K562 treated with DMSO at 1 percent for 48 hours (cell line): ENCODE data around the gene TSC22D4. TPM values are rescaled to one million over a fixed set of nuclear protein-coding genes. Genes with fewer than 3 reads are reported as not detected.

Experiments used
- total RNA-seq: library from RNA; unstranded; fragments of 300-600 nt; gene quantifications from 2 replicates; pipeline ENCODE4 v1.2.3, GENCODE V29; 2022; ENCODE audit warnings: low replicate concordance; ENCODE audit errors: extremely low read depth

The TSC22D4 gene
- total RNA-seq, result 576 TPM in 1 of 2 replicates, not detected in the other

GRCh38 chr7:100478958-100479660, at the start of gene TSC22D4:
Gene TSC22D4 (minus strand): TSS chr7:100479214. CDS start chr7:100478038, 1,176 bp downstream.

GRCh38 chr7:100483722-100484672, 5.0 kb upstream of the TSC22D4 start, which contains the start of gene NYAP1:
Gene NYAP1 (plus strand): TSS chr7:100483927. CDS start chr7:100485312, 1,385 bp downstream.

DNA sequence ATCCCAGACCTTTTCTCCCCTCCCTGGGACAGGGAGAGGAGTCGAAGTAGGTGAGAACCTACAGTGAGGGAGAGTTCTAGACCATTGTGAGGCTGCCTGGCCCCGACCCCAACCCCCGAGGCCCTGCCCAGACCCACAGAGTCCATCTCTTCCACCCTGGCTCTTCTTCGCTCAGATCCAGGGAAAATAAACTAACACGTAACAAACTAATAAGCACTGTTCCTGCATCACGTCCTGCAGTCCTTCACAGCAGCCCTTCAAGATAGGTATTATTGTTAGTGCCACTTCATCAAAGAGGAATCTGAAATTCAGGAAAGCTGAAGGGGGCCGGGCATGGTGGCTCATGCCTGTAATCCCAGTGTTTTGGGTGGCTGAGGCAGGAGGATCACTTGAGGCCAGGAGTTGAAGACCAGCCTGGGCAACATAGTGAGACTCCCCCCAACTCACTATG, 14.8 kb downstream of the TSC22D4 start, which contains the start of gene SPACDR:
Gene SPACDR, minus strand, starts transcription at position 51 of the 451 bp plus-strand sequence. CDS start 235 bp downstream, outside the sequence.

GRCh38 chr7:100429637-100430492, 49.1 kb downstream of the TSC22D4 start, which contains the start of gene MEPCE:
Gene MEPCE (plus strand): TSS chr7:100429831. CDS start chr7:100430019, 188 bp downstream.

GRCh38 chr7:100428199-100428966, 50.6 kb downstream of the TSC22D4 start, which contains the start of gene ZCWPW1:
Gene ZCWPW1 (minus strand): TSS chr7:100428703. CDS start chr7:100420649, 8,054 bp downstream.

Other genes with a start within 250 kb of the TSC22D4 start
- gene SPDYE3, start 171.5 kb downstream of the TSC22D4 start, total RNA-seq, result not detected in 2 replicates
- gene PILRB, start 121.1 kb downstream of the TSC22D4 start, total RNA-seq, result not detected in 2 replicates
- not detected in 2 replicates for gene PILRA, start 105.7 kb downstream of the TSC22D4 start, total RNA-seq
- not detected in 2 replicates for gene ZCWPW1, start 50.5 kb downstream of the TSC22D4 start, total RNA-seq
- not detected in 2 replicates for gene MEPCE, start 49.4 kb downstream of the TSC22D4 start, total RNA-seq
- gene PPP1R35, start 42.7 kb downstream of the TSC22D4 start, total RNA-seq, result not detected in 2 replicates
- gene SPACDR, start 15.0 kb downstream of the TSC22D4 start, total RNA-seq, result not detected in 2 replicates
- not detected in 2 replicates for gene NYAP1, start 4.7 kb upstream of the TSC22D4 start, total RNA-seq
- not detected in 2 replicates for gene AGFG2, start 60.0 kb upstream of the TSC22D4 start, total RNA-seq
- not detected in 2 replicates for gene SAP25, start 94.7 kb upstream of the TSC22D4 start, total RNA-seq
- gene LRCH4, start 106.9 kb upstream of the TSC22D4 start, total RNA-seq, result not detected in 2 replicates
- gene FBXO24, start 107.1 kb upstream of the TSC22D4 start, total RNA-seq, result not detected in 2 replicates
- not detected in 2 replicates for gene PCOLCE, start 123.1 kb upstream of the TSC22D4 start, total RNA-seq
- not detected in 2 replicates for gene MOSPD3, start 133.3 kb upstream of the TSC22D4 start, total RNA-seq
- not detected in 2 replicates for gene TFR2, start 162.3 kb upstream of the TSC22D4 start, total RNA-seq
- gene ACTL6B, start 177.2 kb upstream of the TSC22D4 start, total RNA-seq, result not detected in 2 replicates
- 1,248 TPM in 1 of 2 replicates, not detected in the other for gene GNB2, start 194.5 kb upstream of the TSC22D4 start, total RNA-seq
- gene GIGYF1, start 215.0 kb upstream of the TSC22D4 start, total RNA-seq, result not detected in 2 replicates
- gene POP7, start 226.9 kb upstream of the TSC22D4 start, total RNA-seq, result not detected in 2 replicates
- not detected in 2 replicates for gene EPO, start 241.3 kb upstream of the TSC22D4 start, total RNA-seq